GM12878 (cell line): ENCODE measurements around the gene CXCR6. TPM values are rescaled to one million over a fixed set of nuclear protein-coding genes. Genes with fewer than 3 reads are reported as not detected.

Experiments used
- BMI1 ChIP-seq: fragments of 450-650 bp; IDR thresholded peaks from 2 replicates; pipeline ENCODE4 v1.6.1; 2016; ENCODE audit warnings: mild to moderate bottlenecking, moderate library complexity, borderline replicate concordance
- IRF4 ChIP-seq: IDR thresholded peaks from 2 replicates; pipeline ENCODE4 v1.6.1; 2011; ENCODE audit warnings: low read depth, low read length
- JUND ChIP-seq: IDR thresholded peaks from 2 replicates; pipeline ENCODE4 v1.6.1; 2012; ENCODE audit warnings: low read depth, mild to moderate bottlenecking, low read length, improper control_type of control experiment, moderate library complexity
- MEF2A ChIP-seq: IDR thresholded peaks from 2 replicates; pipeline ENCODE4 v1.6.1; 2011; ENCODE audit warnings: low read depth, mild to moderate bottlenecking, low read length, moderate library complexity; ENCODE audit not compliant: insufficient read depth
- RUNX3 ChIP-seq: IDR thresholded peaks from 2 replicates; pipeline ENCODE4 v1.6.1; 2012; ENCODE audit warnings: low read length, inconsistent platforms
- ZZZ3 ChIP-seq: IDR thresholded peaks from 2 replicates; pipeline ENCODE4 v1.6.1; 2011; ENCODE audit warnings: low read depth; ENCODE audit not compliant: control insufficient read depth, insufficient read length
- polyA plus RNA-seq, 11 experiments: library from polyadenylated mRNA; depleted of rRNA in 4 of 11; unstranded in 6 of 11; stranded (reverse) in 5 of 11; fragments of >200 nt; fragmentation: Nextera tagmentation in 4 of 11; fragmentation: Illumina TruSeq in 1 of 11; extraction: Ambion mirVana in 4 of 11; extraction: Trizol in 1 of 11; gene quantifications; 1 replicate in 1 of 11; 2 replicates in 10 of 11; pipeline versions ENCODE4 v1.2.1 to v1.2.3, GENCODE V29; 2011 to 2016; ENCODE audit warnings: inconsistent platforms in 2 of 11, missing spikeins in 2 of 11, low read depth in 1 of 11
- total RNA-seq, 4 experiments: library from RNA; depleted of rRNA in 3 of 4; stranded (reverse); fragments of >200 nt in 3 of 4; fragmentation: Illumina TruSeq in 1 of 4; extraction: Trizol in 1 of 4; gene quantifications; 2 replicates each; pipeline versions ENCODE4 v1.2.1 to v1.2.3, GENCODE V29; 2013 to 2021
- TF ChIP-seq, protein P1 (sequence below): IDR thresholded peaks from 2 replicates; pipeline ENCODE4 v1.6.1; 2011; ENCODE audit warnings: low read depth, low read length, improper control_type of control experiment, borderline replicate concordance
- TF ChIP-seq, protein P2 (sequence below): fragments of 450-650 bp; IDR thresholded peaks from 2 replicates; pipeline ENCODE4 v1.6.1; 2014; ENCODE audit warnings: mild to moderate bottlenecking

The CXCR6 gene
- total and polyA plus RNA-seq, 10 of the 15 experiments (the other 5 are each of a cell fraction or from before 2014, with no cell fraction given): 0.04 to 0.20 (median 0.12) TPM; not detected in 5

DNA sequence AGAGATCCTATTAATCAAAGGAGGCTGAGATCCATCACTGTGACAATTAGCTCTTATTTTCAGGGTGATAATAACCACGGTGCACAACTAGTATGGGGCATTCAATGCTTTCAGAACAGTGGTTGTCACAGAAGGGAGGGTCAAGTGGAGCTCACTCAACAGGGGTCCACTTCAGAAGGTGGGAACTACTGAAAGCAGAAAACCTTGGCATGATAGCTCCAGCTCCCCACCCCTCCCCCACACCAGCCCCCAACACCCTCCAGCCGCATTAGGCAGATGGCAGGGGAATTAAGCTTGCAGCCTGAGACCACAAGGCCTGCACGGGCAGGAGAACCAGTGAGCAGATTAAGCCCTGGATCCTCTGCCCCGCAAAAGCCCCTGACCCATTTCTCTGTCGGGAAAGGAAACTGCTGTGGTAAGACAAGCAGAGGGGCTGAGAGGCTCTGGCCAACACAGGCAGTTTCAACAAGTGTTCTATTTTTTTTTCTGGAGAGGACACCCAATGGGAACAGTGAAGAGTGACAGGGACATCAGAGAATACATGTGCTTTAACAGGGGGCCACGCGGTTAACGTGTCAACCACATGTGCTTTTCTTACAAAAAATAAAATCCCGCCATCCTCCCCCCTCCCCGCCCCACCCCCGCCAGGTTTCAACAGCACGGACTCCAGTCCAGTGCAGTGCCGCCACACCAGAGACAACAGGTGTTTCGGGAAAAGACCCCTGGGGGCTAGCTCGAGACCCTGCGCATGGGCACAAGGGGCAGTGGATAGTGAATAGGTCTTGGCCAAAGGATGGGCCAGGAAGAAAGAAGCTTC lies 51.4 kb downstream of the CXCR6 start (continued):
- TF ChIP-seq MEF2A (no peak), RUNX3 (peak; percentile 57; the same call in 1 of the 2 replicates), IRF4 (no peak), ZZZ3 (no peak), BMI1 (no peak), JUND (no peak)
- TF ChIP-seq, protein P1, sequence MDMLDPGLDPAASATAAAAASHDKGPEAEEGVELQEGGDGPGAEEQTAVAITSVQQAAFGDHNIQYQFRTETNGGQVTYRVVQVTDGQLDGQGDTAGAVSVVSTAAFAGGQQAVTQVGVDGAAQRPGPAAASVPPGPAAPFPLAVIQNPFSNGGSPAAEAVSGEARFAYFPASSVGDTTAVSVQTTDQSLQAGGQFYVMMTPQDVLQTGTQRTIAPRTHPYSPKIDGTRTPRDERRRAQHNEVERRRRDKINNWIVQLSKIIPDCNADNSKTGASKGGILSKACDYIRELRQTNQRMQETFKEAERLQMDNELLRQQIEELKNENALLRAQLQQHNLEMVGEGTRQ: no peak
- TF ChIP-seq, protein P2, sequence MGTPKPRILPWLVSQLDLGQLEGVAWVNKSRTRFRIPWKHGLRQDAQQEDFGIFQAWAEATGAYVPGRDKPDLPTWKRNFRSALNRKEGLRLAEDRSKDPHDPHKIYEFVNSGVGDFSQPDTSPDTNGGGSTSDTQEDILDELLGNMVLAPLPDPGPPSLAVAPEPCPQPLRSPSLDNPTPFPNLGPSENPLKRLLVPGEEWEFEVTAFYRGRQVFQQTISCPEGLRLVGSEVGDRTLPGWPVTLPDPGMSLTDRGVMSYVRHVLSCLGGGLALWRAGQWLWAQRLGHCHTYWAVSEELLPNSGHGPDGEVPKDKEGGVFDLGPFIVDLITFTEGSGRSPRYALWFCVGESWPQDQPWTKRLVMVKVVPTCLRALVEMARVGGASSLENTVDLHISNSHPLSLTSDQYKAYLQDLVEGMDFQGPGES: no peak; the same call in 1 of the 2 replicates
